ENCODE data around the gene UBE2S.
"Not testable (repeated sequence)": the region's sequence is repeated elsewhere in the genome, so short reads cannot be mapped to it uniquely, and the experiment has no call there.

Gene UBE2S

GRCh38 chr19:55439052-55439451, 31.5 kb upstream of the UBE2S start:
- no peak for DNase-seq

- DNase-seq = no peak
These were observed 29.8 kb upstream of the UBE2S start for GRCh38 chr19:55437410-55437809.

GRCh38 chr19:55436847-55437246, 29.3 kb upstream of the UBE2S start:
- no peak for DNase-seq

- no peak for DNase-seq
These were observed 27.4 kb upstream of the UBE2S start for GRCh38 chr19:55435020-55435419.

GRCh38 chr19:55434356-55434919, 26.9 kb upstream of the UBE2S start:
- no peak for DNase-seq

- no peak for DNase-seq
These were observed 25.7 kb upstream of the UBE2S start for GRCh38 chr19:55433292-55433691.

GRCh38 chr19:55432241-55432959, 24.8 kb upstream of the UBE2S start:
- no peak for DNase-seq

- no peak for DNase-seq
These were observed 23.6 kb upstream of the UBE2S start for GRCh38 chr19:55431183-55431582.

GRCh38 chr19:55426042-55426441, 18.5 kb upstream of the UBE2S start:
- no peak for DNase-seq

GRCh38 chr19:55424518-55424917, 16.9 kb upstream of the UBE2S start:
- no peak for DNase-seq

GRCh38 chr19:55423225-55424005, 15.8 kb upstream of the UBE2S start:
- DNase-seq = no peak

GRCh38 chr19:55421281-55421680, 13.7 kb upstream of the UBE2S start:
- not testable (repeated sequence) for DNase-seq

- DNase-seq = no peak
These were observed 12.1 kb upstream of the UBE2S start for GRCh38 chr19:55419624-55420236.

GRCh38 chr19:55419103-55419502, 11.5 kb upstream of the UBE2S start:
- DNase-seq = no peak

- peak; percentile 54 for DNase-seq
These were observed 10.6 kb upstream of the UBE2S start for GRCh38 chr19:55418185-55418584.

GRCh38 chr19:55410168-55410567, 2.6 kb upstream of the UBE2S start:
- DNase-seq = no peak

- DNase-seq = not testable (repeated sequence)
These were observed 1.6 kb upstream of the UBE2S start for GRCh38 chr19:55409179-55409578.

GRCh38 chr19:55408533-55408872, 915 bp upstream of the UBE2S start:
- no peak for DNase-seq

- peak; percentile 99 for DNase-seq
These were observed 378 bp upstream of the UBE2S start for GRCh38 chr19:55407800-55408532.

- DNase-seq = no peak
These were observed 600 bp downstream of the UBE2S start for GRCh38 chr19:55406826-55407549.

- DNase-seq = no peak
These were observed 1.3 kb downstream of the UBE2S start for GRCh38 chr19:55406091-55406825.

GRCh38 chr19:55405638-55406037, 1.9 kb downstream of the UBE2S start:
- no peak for DNase-seq
